SJSA1 (cell line): ENCODE data around the gene ANKLE1. TPM values are rescaled to one million over a fixed set of nuclear protein-coding genes. Genes with fewer than 3 reads are reported as not detected.

Experiments used
- DNase-seq, 2 experiments: peaks; one replicate each; pipeline ENCODE4 v3.0.0-alpha.2; 2015 to 2020; ENCODE audit warnings: low spot score in 2 of 2, low read depth in 1 of 2
- H3K27ac ChIP-seq: fragments of 250-450 bp; sonication (Bioruptor Pico); 2 replicates; pipeline ENCODE4 v1.5.1; 2020; ENCODE audit warnings: mild to moderate bottlenecking, moderate library complexity
- H3K27me3 ChIP-seq: fragments of 250-450 bp; sonication (Bioruptor Pico); replicated peaks from 2 replicates; pipeline ENCODE4 v1.5.1; 2020; ENCODE audit warnings: mild to moderate bottlenecking, moderate library complexity
- H3K36me3 ChIP-seq: fragments of 250-450 bp; sonication (Bioruptor Pico); 2 replicates; pipeline ENCODE4 v1.5.1; 2020; ENCODE audit warnings: mild to moderate bottlenecking
- H3K4me1 ChIP-seq: fragments of 250-450 bp; sonication (Bioruptor Pico); replicated peaks from 2 replicates; pipeline ENCODE4 v1.6.1; 2021; ENCODE audit warnings: mild to moderate bottlenecking
- H3K4me3 ChIP-seq: fragments of 250-450 bp; sonication (Bioruptor Pico); 2 replicates; pipeline ENCODE4 v1.5.1; 2020; ENCODE audit warnings: mild to moderate bottlenecking
- H3K9me3 ChIP-seq: fragments of 250-450 bp; sonication (Bioruptor Pico); replicated peaks from 2 replicates; pipeline ENCODE4 v1.5.1; 2020; ENCODE audit warnings: mild to moderate bottlenecking
- total RNA-seq: library from RNA; depleted of rRNA; stranded (reverse); fragments of >200 nt; shearing (Covaris generic); gene quantifications from 2 replicates; pipeline ENCODE4 v1.2.3, GENCODE V29; 2014

The ANKLE1 gene
- total RNA-seq, 1 experiment from 2014 or later, result 0.16 TPM

DNA sequence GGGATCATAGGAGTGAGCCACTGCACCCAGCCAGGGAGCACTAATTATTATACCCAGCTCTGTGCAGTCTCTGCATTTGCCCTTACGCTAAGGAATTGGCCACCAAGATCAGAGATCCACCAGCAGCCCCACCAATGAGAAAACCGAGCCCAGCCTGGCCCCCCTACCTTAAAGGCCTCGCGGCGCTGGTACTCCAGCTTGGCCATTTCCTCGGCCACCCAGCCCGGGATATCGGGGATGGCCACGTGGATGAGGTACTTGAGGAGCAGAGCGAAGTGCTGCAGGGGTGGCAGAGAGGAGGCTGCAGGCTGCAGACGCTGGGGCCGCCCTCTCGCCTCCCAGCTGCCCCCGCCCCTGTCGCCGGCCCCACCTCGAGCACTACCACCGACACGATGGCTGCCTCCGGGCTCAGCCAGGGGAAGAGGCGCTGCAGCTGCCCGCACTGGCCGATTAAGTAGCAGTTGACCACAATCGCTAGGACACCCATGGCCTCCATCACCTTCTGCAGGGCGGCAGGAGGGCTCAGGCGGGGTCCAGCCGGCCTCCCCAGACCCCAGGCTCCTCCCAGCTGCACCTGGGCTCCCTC lies 45.5 kb downstream of the ANKLE1 start:
- Histone ChIP-seq H3K36me3 (peaks cover 17% of the 10 kb centered on the region), H3K4me3 (no peak overlapping the region), H3K27me3 (no peaks in the 10 kb centered on the region), H3K9me3 (no peaks in the 10 kb centered on the region; the same call in 1 of the 2 replicates), H3K4me1 (peaks cover 20% of the 10 kb centered on the region), H3K27ac (no peak overlapping the region)
- no peak for DNase-seq

DNA sequence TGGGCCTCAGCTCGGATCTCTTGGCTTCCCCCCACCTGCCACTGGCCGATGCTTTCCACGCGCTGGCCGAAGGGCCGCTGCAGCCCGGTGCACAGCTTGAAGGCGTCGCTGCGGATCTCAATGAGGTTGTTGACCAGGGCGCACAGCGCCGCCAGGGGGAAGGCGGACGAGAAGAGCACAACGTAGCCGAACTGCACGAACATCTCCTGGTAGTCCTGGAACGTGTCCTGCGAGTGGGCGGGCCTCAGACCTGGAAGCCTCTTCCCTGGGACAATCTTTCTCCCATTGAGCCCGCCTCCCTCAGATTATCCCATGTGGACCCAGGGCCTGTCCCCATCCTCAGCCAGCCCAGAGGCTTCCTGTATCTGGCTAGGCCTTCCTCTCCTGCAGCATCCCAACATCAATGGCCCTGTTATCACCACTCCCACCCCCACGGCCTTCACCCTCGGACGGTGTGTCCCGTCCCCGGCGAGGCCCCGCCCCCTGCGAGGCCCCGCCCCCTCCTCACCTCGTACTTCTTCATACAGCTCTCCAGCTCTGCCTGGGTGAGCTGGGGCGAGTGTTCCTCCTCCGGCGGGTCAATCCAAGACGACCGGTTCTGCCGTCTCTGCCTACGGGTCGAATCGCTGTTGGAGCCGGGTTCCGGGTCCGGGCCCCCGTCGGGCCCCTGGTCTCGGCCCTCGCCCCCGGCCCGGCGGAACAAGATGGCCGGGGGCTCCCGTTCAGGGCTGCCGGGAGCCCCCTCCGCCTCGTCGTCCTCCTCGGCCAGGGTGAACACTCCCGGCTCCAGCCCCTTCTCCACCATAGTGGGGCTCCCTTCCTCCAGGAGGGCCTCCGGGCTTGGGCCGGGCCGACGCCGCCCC lies 46.2 kb downstream of the ANKLE1 start:
- Histone ChIP-seq H3K4me3 (no peak overlapping the region), H3K36me3 (peaks cover 15% of the 10 kb centered on the region), H3K9me3 (no peaks in the 10 kb centered on the region; the same call in 1 of the 2 replicates), H3K4me1 (peaks cover 20% of the 10 kb centered on the region), H3K27ac (no peak overlapping the region), H3K27me3 (no peaks in the 10 kb centered on the region)
- no peak for DNase-seq

- no peak overlapping the region for H3K4me3 ChIP-seq
- DNase-seq, result no peak
Measured at GRCh38 chr19:17328517-17329365, 47.0 kb downstream of the ANKLE1 start.

DNA sequence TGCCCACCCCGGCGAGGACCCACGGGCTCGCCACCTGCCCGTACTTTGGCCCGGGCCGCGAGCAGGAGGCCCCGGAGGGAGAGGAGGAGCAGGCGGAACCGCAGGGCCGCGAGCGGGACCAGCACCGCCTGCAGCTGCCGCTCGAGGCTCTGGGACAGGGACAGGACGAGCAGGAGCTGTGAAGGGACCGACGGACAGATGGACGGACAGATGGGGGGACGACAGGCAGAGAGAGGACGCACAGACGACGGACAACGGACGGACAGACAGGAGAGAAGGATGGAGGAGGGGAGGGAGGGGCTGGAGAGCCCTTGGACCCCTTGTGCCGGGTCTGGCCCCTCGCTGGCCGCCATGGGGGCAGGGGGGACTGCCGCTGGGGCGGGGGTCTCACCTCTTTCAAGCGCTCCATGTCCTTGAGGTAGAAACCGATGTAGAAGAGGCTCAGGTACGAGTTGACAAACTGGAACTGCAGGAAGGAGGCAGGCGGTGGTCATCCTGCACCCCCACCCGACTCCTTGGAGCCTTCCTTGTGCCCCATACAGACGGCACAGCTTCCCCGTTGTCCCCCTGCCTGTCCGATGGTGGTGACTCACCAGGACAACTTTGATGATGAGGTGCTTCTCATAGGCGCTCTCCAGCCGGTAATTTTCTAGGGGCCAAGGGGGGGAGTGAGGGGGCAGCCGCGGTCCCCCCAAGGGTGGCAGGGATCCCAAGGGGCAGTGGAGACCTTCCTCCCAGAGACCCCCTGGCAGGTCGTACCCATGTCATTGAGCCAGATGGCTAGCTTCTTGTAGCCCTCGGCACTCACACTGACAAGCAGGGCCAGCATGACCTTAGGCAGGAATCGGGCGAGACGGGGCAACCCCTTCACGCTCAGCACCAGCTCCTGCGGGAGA lies 47.9 kb downstream of the ANKLE1 start:
- no peak for DNase-seq
- Histone ChIP-seq H3K27me3 (no peaks in the 10 kb centered on the region), H3K27ac (no peak overlapping the region), H3K36me3 (peaks cover 17% of the 10 kb centered on the region), H3K4me1 (peaks cover 29% of the 10 kb centered on the region), H3K9me3 (no peaks in the 10 kb centered on the region; the same call in 1 of the 2 replicates), H3K4me3 (no peak overlapping the region)

More at GRCh38 chr19:17328517-17329365, 47.0 kb downstream of the ANKLE1 start:
- H3K27ac ChIP-seq, result no peak overlapping the region
- H3K36me3 ChIP-seq, result peaks cover 17% of the 10 kb centered on the region
- no peaks in the 10 kb centered on the region; the same call in 1 of the 2 replicates for H3K9me3 ChIP-seq
- peaks cover 21% of the 10 kb centered on the region for H3K4me1 ChIP-seq
- no peaks in the 10 kb centered on the region for H3K27me3 ChIP-seq

GRCh38 chr19:17330262-17331044 lies 48.8 kb downstream of the ANKLE1 start:
- DNase-seq, result no peak
- H3K36me3 ChIP-seq, result peaks cover 11% of the 10 kb centered on the region; the same call in 1 of the 2 replicates
- H3K27ac ChIP-seq, result no peak overlapping the region
- H3K27me3 ChIP-seq, result no peaks in the 10 kb centered on the region
- no peaks in the 10 kb centered on the region; the same call in 1 of the 2 replicates for H3K9me3 ChIP-seq
- H3K4me3 ChIP-seq, result no peak overlapping the region
- peaks cover 31% of the 10 kb centered on the region for H3K4me1 ChIP-seq

- Histone ChIP-seq H3K9me3 (no peaks in the 10 kb centered on the region; the same call in 1 of the 2 replicates), H3K4me3 (no peak overlapping the region)
- no peak for DNase-seq
Measured at GRCh38 chr19:17331045-17331558, 49.4 kb downstream of the ANKLE1 start.

GRCh38 chr19:17332360-17332676 lies 50.6 kb downstream of the ANKLE1 start:
- H3K4me1 ChIP-seq, result peaks cover 18% of the 10 kb centered on the region
- no peak for DNase-seq
- no peak overlapping the region for H3K4me3 ChIP-seq
- H3K9me3 ChIP-seq, result no peaks in the 10 kb centered on the region; the same call in 1 of the 2 replicates
- peaks cover 9% of the 10 kb centered on the region; the same call in 1 of the 2 replicates for H3K36me3 ChIP-seq
- no peaks in the 10 kb centered on the region for H3K27me3 ChIP-seq
- H3K27ac ChIP-seq, result no peak overlapping the region

More at GRCh38 chr19:17331045-17331558, 49.4 kb downstream of the ANKLE1 start:
- Histone ChIP-seq H3K36me3 (peaks cover 11% of the 10 kb centered on the region; the same call in 1 of the 2 replicates), H3K4me1 (peaks cover 24% of the 10 kb centered on the region), H3K27me3 (no peaks in the 10 kb centered on the region), H3K27ac (no peak overlapping the region)

- Histone ChIP-seq H3K4me1 (peaks cover 23% of the 10 kb centered on the region), H3K4me3 (no peak overlapping the region), H3K36me3 (peaks cover 8% of the 10 kb centered on the region; the same call in 1 of the 2 replicates), H3K9me3 (no peaks in the 10 kb centered on the region), H3K27me3 (no peaks in the 10 kb centered on the region), H3K27ac (no peak overlapping the region)
- peak; percentile 39 to 59 for DNase-seq
Measured at GRCh38 chr19:17332677-17333581, 51.2 kb downstream of the ANKLE1 start.

DNA sequence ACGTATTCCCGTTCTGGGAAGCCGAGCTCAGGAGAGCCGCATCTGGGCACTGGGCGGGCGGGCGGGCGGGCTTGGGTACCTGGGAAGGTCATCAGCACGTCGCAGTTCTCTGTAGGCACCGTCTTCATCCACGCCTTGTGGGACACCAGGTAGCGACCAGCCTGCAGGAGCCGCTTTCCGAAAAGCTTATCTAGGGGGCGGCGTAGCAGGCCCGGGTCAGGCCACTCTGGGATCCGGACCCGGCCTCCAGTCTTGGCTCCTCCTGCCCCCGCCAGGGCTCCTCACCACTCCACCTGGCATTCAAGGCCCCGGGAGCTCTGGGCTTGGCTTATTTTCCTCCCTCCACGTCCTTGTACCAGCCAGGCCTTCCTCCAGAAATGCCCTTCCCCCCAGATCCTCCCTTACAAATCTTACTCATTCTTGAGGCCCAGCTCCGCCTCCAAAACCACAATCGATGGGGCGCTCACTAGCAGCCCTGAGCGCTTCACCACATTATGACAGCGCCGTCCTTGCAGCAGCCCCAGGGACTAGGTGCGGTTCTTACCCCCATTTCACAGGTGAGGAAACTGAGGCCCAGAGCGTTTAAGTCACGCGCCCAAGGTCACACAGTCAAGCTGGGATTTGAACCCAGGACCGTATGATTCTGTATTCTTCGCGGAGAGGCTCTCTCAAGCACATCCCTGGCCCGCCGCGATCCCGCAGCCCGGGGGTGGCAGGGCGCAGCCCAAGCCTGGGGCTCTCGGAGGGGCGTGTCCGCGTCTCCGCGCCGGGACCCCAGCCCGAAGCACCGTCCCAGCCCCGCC lies 52.1 kb downstream of the ANKLE1 start:
- H3K36me3 ChIP-seq, result peaks cover 13% of the 10 kb centered on the region
- no peak overlapping the region for H3K27ac ChIP-seq
- no peaks in the 10 kb centered on the region for H3K9me3 ChIP-seq
- peak overlapping the region; percentile 56 for H3K4me3 ChIP-seq
- peaks cover 27% of the 10 kb centered on the region for H3K4me1 ChIP-seq
- H3K27me3 ChIP-seq, result no peaks in the 10 kb centered on the region
- peak; percentile 57 to 69 for DNase-seq

- peak; percentile 91 to 98 for DNase-seq
- peaks cover 13% of the 10 kb centered on the region for H3K36me3 ChIP-seq
Measured at GRCh38 chr19:17334414-17335409, 53.0 kb downstream of the ANKLE1 start, which contains the start of gene ANO8. Gene ANO8, minus strand, starts transcription at chr19:17334855. Its CDS starts 185 bp downstream, at chr19:17334670.

More at GRCh38 chr19:17334414-17335409, 53.0 kb downstream of the ANKLE1 start, which contains the start of gene ANO8:
- no peaks in the 10 kb centered on the region for H3K9me3 ChIP-seq
- H3K27me3 ChIP-seq, result no peaks in the 10 kb centered on the region
- H3K27ac ChIP-seq, result no peak within 1 kb of the TSS
- peak within 1 kb of the TSS; percentile 56 for H3K4me3 ChIP-seq
- H3K4me1 ChIP-seq, result peaks cover 27% of the 10 kb centered on the region
